ENCODE results near the gene PSEN2. TPM values are rescaled to one million over a fixed set of nuclear protein-coding genes. Genes with fewer than 3 reads are reported as not detected.
"Not testable (repeated sequence)": the region's sequence is repeated elsewhere in the genome, so short reads cannot be mapped to it uniquely, and the experiment has no call there.

PSEN2 gene
- total RNA-seq, 1 donor from 2014 or later = 6.9 TPM

DNA sequence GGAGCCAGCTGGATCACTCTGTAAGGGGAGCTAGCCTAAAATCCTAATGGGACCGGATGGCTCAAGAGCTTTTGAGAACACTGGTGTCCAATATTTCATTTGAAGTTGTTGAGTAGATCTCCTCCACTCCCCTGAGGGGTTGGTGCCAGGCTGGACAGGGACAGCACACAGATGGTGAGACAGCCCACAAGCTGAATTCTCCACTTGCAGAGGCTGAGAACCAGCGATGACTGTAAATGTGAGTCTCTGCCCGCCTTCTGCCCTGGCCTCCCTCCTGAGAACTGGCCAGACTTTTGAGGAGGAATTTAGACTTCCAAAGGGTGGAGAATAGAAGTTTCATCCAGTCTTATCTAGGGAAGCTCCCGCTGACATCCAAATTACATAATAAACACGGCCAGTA, 49.2 kb downstream of the PSEN2 start:
- no peak for ATAC-seq

- no peak for ATAC-seq
Observed at GRCh38 chr1:226919995-226920394, 49.6 kb downstream of the PSEN2 start.

GRCh38 chr1:226920446-226920894, 50.1 kb downstream of the PSEN2 start:
- no peak for ATAC-seq

DNA sequence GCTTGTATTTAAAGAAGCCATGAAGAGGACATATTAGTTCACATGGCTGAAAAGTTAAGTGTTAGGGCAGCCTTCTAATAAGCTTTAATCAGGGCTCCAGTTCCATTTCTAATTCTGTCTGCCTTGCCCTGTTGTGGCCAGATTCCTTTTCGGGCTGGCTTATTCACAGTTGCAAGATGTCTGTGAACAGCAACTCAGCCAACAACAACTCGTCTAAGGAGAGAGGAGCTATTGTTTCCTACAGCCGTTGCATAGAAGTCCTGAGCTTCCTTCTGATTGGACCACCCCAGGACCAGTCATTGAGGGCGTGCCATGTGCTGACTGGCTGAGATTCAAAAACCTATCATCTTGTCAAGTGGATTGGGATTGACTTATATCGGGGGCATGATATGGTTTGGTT, 51.1 kb downstream of the PSEN2 start:
- ATAC-seq = no peak

DNA sequence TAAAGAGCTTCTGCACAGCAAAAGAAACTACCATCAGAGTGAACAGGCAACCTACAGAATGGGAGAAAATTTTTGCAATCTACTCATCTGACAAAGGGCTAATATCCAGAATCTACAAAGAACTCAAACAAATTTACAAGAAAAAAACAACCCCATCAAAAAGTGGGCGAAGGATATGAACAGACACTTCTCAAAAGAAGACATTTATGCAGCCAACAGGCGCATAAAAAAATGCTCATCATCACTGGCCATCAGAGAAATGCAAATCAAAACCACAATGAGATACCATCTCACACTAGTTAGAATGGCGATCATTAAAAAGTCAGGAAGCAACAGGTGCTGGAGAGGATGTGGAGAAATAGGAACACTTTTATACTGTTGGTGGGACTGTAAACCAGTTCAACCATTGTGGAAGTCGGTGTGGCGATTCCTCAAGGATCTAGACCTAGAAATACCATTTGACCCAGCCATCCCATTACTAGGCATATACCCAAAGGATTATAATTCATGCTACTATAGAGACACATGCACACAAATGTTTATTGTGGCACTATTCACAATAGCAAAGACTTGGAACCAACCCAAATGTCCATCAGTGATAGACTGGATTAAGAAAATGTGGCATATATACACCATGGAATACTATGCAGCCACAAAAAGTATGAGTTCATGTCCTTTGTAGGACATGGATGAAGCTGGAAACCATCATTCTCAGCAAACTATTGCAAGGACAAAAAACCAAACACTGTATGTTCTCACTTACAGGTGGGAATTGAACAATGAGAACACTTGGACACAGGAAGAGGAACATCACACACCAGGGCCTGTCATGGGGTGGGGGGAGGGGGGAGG, 59.1 kb downstream of the PSEN2 start:
- ATAC-seq = not testable (repeated sequence)

DNA sequence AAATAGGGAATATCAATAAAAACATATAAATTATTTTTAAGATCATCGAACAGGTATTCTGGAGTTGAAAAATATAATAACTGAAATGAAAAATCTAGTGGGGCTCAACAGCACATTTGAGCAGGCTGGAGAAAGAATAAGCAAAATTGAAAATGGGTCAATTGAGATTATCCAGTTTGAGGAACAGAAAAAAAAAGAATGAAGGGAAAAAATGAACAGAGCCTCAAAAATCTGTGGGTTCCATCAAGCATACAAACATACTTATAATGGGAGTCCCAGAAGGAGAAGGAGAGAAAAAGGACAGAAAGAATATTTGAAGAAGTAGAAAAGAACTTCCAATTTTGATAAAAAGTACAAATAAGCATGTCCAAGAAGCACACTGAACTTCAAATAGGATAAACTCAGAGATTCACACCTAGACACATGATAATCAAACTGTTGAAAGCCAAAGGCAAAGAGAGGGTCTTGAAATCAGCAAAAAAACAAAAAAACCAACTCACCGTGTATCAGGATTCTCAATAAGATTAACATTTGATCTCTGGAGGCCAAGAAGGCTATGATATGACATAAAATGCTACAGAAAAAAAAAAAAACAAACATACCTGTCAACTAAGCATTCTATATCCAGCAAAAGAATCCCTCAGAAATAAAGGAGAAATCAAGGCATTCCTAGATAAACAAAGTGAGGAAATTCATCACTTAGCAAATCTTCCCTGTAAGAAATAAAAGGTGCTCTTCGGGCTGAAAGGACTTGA, 64.2 kb downstream of the PSEN2 start:
- no peak for ATAC-seq

DNA sequence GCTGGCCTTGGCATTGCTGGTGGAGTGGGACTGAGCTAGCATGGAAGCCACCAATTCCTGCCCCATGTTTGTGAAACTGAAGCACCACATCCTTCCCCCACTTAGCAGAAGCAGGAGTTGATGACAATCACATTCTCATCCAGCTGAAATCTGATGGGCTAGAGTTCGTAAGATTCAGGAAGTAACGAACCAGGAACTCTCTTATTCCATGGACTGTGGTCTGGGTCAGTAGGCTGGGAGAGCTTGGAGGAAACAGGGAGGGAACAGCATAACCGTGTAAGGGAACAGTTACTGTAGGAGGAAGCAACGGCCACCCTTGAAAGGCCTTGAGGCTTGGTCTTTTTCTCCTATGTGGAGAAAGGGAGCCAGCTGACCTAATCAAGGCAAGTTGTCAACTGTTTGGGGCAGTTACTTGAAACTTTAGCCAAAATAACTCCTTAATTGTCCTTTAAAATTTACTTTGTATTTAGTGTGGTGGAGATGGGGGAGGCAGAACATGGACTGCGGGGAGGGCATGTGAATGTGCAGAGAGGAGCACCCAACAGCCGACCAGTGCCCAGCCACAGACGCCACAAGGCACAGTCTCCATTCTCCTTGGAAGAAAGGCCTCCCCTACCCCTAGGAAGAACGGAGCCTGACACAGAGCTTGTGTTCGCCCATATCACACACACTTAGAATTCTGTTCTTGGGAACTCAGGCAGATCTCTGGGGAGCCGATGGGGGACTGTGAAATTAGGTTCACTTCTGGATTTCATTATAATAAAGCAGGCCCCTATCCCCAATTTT, 67.7 kb downstream of the PSEN2 start:
- ATAC-seq = no peak

DNA sequence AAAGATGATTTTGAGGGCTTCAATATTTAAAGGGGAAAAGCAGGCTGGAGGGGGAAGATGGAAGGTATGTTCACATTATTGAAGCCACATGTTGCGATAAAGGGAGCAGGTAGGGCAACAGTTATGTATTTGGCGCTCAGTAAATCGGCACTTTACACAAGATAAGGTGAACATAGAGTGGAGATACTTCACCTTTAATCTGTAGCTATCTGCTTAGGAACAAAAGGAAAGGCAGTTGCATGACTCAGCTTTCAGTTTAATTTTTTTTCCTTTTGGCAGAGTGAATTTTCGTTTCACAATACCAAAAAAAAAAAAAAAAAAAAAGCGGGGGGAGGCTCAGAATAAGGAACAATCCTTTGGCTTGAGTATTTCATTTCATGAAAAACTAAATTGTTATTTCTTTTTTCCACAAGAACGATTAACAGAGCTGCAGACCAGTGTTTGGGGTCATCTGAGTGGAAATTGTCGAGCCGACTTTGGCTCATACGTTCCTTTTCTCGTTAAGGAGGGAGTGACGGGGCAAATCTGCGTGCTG, 68.6 kb downstream of the PSEN2 start:
- ATAC-seq = no peak

- ATAC-seq = peak; percentile 32
Observed at GRCh38 chr1:226939438-226940028, 69.1 kb downstream of the PSEN2 start.

- ATAC-seq = peak; percentile 100
Observed at GRCh38 chr1:226940029-226940805, 69.8 kb downstream of the PSEN2 start, which contains the start of gene COQ8A. Gene COQ8A, plus strand, starts transcription at chr1:226940294. Its CDS starts 21,092 bp downstream, at chr1:226961386.

GRCh38 chr1:226940806-226941067, 70.3 kb downstream of the PSEN2 start:
- no peak for ATAC-seq

DNA sequence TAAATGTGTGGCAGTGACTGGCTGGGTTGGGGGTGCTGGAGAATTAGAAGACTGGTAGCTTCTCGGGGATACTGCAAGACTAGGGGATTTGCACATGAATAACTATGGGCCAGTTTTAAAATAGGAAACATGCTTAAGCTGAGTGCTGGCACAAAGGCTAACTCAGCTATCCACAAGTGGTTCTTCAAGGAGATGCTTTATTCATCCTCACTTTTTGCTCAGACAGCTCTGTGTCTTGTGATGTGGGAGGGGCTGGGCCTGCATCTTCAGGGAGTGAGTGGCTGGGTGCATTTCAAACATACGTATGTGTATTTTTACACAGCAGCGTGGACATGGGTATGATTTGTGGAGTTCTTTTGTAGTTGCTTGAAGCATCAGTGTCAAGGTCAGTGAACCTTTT, 72.0 kb downstream of the PSEN2 start:
- ATAC-seq = no peak

GRCh38 chr1:226943156-226943555, 72.7 kb downstream of the PSEN2 start:
- ATAC-seq = no peak

DNA sequence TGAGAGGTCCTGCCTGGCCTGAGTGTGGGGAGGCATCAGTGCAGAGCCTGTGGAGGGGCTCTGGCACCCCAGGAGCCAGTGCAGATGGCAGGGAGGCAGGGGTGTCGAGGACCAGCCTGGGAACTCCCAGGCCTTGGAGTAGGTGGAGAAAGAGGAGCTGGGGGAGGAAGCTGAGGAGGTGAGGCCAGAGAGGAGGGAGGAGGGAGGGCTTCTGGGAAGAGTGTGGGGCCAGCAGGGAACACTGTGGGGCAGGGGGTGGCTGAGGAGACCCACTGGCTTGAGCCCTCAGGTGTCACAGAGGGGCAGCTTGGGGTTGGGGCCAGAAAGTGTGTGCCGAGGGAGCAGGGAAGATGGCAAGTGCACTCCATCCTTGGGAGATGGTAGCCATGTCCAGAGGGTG, 73.5 kb downstream of the PSEN2 start:
- ATAC-seq = no peak

DNA sequence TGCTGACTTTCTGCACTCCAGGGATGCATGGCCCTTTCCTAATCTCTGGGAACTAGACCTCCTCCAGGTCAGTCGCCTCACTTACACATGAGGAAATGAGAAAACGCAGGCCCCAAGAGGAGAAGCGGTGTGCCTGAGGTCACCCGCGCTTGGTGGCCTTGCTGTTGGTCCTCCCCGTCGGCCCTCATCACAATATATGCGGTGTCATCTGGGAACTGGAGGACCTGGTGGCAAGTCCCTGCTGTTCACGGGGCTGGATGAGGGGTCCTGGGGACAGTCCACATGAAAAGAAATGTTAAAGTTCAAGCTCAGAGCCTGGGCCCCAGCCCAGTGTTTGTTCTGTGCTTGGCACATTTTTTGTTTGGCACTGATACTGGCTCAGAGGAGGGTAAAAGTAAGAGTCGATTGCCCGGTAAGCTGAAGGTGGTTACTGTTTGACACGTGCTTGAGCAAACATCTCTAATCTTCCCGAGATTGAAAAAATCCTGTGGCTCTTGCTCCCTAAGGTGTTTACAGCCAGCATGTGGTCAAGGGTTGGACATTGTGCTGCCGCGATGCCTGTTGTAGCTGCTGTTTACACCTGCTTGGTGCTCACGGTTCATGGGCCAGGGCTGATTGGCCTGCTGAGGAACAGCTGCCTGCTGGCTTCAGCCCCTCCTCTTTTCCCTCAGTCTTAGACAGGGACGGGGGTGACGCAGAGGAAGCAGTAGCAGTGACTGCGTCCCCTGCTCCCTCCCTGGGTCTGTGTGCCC, 74.9 kb downstream of the PSEN2 start:
- peak; percentile 39 for ATAC-seq

Other genes starting within 250 kb of the PSEN2 start
- 10.9 TPM for gene ITPKB, start 131.3 kb upstream of the PSEN2 start, total RNA-seq
- gene COQ8A, start 69.7 kb downstream of the PSEN2 start, total RNA-seq = 6.3 TPM